Mesothelial cell of epicardium (in vitro differentiated cells): Measurements from ENCODE around the gene FILIP1. TPM values are rescaled to one million over a fixed set of nuclear protein-coding genes. Genes with fewer than 3 reads are reported as not detected.

Experiments used
- DNase-seq, 2 experiments: peaks; one replicate each; pipeline ENCODE4 v3.0.0; 2021; ENCODE audit warnings: low spot score in 2 of 2; ENCODE audit not compliant: unreplicated experiment in 2 of 2
- H3K27ac Mint-ChIP-seq: 2 replicates; pipeline ENCODE4 v1.8.0; 2021; ENCODE audit warnings: mixed read lengths
- H3K27me3 Mint-ChIP-seq: 2 replicates; pipeline ENCODE4 v1.8.0; 2021; ENCODE audit warnings: low read depth, mixed read lengths
- H3K36me3 Mint-ChIP-seq: 2 replicates; pipeline ENCODE4 v1.8.0; 2021; ENCODE audit warnings: mixed read lengths
- H3K4me1 Mint-ChIP-seq: 2 replicates; pipeline ENCODE4 v1.8.0; 2021; ENCODE audit warnings: mixed read lengths
- H3K4me3 Mint-ChIP-seq: 2 replicates; pipeline ENCODE4 v1.8.0; 2021; ENCODE audit warnings: mild to moderate bottlenecking, moderate library complexity, mixed read lengths
- H3K9me3 Mint-ChIP-seq: 2 replicates; pipeline ENCODE4 v1.8.0; 2021; ENCODE audit warnings: mixed read lengths
- total RNA-seq: library from RNA; stranded (reverse); gene quantifications from 3 replicates; pipeline ENCODE4 v1.2.1, GENCODE V29; 2021
- TF ChIP-seq, protein P1 (sequence below): fragments of 200-600 bp; sonication (generic); IDR thresholded peaks from one replicate; pipeline ENCODE4 v1.5.0; 2021; ENCODE audit warnings: antibody characterized with exemption; ENCODE audit not compliant: unreplicated experiment

FILIP1 gene
- total RNA-seq, 1 donor from 2014 or later, result 11.3 TPM

DNA sequence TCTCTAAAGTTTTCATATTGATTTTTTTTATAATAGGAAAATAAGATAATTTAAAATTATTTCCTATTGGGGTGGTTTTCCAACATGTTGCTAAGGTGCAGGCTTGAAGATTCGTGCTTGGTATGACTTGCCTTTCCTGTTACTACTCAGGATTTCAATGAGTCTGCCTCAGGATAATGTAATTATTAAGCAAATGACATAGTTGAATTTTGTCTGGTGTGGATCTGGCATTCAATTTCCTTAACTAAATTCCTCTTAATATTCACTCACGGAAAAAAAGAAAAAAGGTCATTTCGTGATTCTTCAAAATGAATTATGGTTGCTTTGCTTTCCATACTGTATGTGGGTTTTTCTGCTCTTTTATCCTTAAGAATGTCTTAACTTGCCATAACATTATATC is 9.3 kb upstream of the FILIP1 start:
- TF ChIP-seq, protein P1, sequence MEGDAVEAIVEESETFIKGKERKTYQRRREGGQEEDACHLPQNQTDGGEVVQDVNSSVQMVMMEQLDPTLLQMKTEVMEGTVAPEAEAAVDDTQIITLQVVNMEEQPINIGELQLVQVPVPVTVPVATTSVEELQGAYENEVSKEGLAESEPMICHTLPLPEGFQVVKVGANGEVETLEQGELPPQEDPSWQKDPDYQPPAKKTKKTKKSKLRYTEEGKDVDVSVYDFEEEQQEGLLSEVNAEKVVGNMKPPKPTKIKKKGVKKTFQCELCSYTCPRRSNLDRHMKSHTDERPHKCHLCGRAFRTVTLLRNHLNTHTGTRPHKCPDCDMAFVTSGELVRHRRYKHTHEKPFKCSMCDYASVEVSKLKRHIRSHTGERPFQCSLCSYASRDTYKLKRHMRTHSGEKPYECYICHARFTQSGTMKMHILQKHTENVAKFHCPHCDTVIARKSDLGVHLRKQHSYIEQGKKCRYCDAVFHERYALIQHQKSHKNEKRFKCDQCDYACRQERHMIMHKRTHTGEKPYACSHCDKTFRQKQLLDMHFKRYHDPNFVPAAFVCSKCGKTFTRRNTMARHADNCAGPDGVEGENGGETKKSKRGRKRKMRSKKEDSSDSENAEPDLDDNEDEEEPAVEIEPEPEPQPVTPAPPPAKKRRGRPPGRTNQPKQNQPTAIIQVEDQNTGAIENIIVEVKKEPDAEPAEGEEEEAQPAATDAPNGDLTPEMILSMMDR, result no peak
- H3K4me3 Mint-ChIP-seq, result no peak overlapping the region
- H3K27ac Mint-ChIP-seq, result peak overlapping the region; percentile 94
- H3K9me3 Mint-ChIP-seq, result peaks cover 13% of the 10 kb centered on the region
- H3K27me3 Mint-ChIP-seq, result no peaks in the 10 kb centered on the region
- H3K36me3 Mint-ChIP-seq, result peaks cover 1% of the 10 kb centered on the region
- H3K4me1 Mint-ChIP-seq, result peaks cover 31% of the 10 kb centered on the region
- no peak for DNase-seq

DNA sequence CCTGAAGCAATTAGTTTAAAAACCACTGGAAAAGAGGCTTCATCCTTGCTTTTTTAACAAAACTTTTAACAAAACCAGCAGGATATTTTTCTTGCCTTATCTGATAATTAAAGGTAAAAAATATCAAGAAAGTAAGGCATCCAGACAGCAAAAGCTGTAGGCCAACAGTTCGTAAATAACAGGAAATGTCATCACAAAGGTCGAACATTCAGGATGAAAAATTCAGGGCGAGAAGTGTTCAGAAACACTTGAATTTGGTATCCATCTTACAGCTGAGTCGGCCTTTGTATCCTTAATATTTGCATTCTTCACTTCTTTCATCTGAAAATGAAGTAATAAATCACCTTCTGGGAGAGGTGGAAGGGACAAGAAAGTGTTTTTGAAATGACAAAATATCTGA is 8.2 kb upstream of the FILIP1 start:
- TF ChIP-seq, protein P1, result no peak
- Mint-ChIP-seq H3K9me3 (peaks cover 5% of the 10 kb centered on the region), H3K36me3 (no peaks in the 10 kb centered on the region), H3K4me1 (peaks cover 32% of the 10 kb centered on the region), H3K27me3 (no peaks in the 10 kb centered on the region), H3K4me3 (no peak overlapping the region), H3K27ac (peak overlapping the region; percentile 75)
- no peak for DNase-seq

DNA sequence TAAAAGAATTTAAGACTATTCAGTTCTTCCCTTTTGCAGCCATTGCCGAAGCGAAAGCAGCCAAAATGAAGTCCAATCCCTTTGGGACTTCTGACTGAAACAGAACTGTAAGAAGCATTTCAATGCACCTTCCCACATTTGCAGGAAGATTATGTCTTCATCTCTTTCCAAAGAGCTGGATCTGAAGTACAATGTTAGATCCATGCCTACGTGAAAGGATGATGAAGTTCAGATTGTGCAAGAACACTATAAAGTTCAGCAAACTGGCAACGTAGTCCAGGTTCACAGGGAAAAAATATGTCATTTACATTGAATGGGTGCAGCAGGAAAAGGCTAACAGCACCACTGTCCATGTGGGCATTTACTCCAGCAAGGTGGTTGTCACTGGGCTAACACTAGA is 6.0 kb upstream of the FILIP1 start:
- H3K27me3 Mint-ChIP-seq, result no peaks in the 10 kb centered on the region
- H3K9me3 Mint-ChIP-seq, result no peaks in the 10 kb centered on the region
- peaks cover 49% of the 10 kb centered on the region for H3K4me1 Mint-ChIP-seq
- TF ChIP-seq, protein P1, result no peak
- H3K4me3 Mint-ChIP-seq, result no peak overlapping the region
- H3K36me3 Mint-ChIP-seq, result no peaks in the 10 kb centered on the region
- no peak for DNase-seq
- H3K27ac Mint-ChIP-seq, result peak overlapping the region; percentile 70

DNA sequence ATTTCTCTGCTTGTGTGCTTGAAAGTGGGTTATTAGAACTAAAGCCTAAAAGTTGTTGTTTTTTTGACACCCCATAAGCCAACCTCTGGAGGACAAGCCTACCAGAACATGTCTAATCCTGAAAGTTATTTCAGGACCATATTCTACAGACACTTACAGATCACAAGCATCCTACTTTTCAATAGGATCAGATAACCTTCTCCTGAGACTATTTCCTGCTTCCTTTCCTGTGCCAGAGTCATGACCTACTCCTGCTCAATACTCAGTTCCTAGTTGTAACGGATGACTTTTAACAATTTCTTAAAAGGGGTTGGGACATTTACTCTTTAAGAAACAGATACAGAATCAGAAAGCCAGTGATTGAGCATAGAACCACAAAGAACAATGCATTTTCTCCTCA is 5.3 kb upstream of the FILIP1 start:
- Mint-ChIP-seq H3K4me3 (no peak overlapping the region), H3K27me3 (no peaks in the 10 kb centered on the region), H3K27ac (no peak overlapping the region), H3K9me3 (no peaks in the 10 kb centered on the region), H3K36me3 (no peaks in the 10 kb centered on the region), H3K4me1 (peaks cover 55% of the 10 kb centered on the region)
- TF ChIP-seq, protein P1, result no peak
- DNase-seq, result no peak

GRCh38 chr6:75497994-75498393 is 4.4 kb upstream of the FILIP1 start:
- Mint-ChIP-seq H3K4me1 (peaks cover 58% of the 10 kb centered on the region), H3K27me3 (no peaks in the 10 kb centered on the region), H3K9me3 (no peaks in the 10 kb centered on the region), H3K4me3 (no peak overlapping the region), H3K27ac (no peak overlapping the region), H3K36me3 (no peaks in the 10 kb centered on the region)
- TF ChIP-seq, protein P1, result no peak
- no peak for DNase-seq

DNA sequence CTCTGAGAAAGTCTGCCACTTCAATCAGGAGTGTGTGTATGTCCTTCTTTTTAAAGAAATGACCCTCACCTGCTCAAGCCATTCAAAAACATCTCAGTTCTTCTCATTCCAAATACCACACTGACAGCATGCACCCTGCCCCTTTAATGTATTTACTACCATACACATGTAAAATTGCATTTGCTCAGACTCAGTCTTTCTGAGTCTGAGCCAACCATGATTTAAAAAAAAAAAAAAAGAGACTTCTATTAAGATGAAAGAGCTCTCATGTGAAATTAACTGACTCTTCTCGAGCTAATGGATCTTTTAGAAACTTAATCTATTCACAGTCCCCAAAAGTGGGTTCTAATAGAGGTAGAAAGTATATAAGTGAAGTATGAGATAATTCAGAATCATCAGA is 1.4 kb upstream of the FILIP1 start:
- H3K4me1 Mint-ChIP-seq, result peaks cover 71% of the 10 kb centered on the region
- no peak for DNase-seq
- H3K9me3 Mint-ChIP-seq, result no peaks in the 10 kb centered on the region
- TF ChIP-seq, protein P1, result no peak
- H3K36me3 Mint-ChIP-seq, result no peaks in the 10 kb centered on the region
- peak overlapping the region; percentile 88 for H3K27ac Mint-ChIP-seq
- H3K4me3 Mint-ChIP-seq, result no peak overlapping the region
- H3K27me3 Mint-ChIP-seq, result no peaks in the 10 kb centered on the region
